ENCODE data around the gene PRKCH. TPM values are rescaled to one million over a fixed set of nuclear protein-coding genes. Genes with fewer than 3 reads are reported as not detected.

The PRKCH gene
- polyA plus RNA-seq, 2 of the 4 experiments (the other 2 are of a cell fraction), result 10.0 to 10.2 TPM

GRCh38 chr14:61342932-61343331, 21.6 kb downstream of the PRKCH start (continued):
- TF ChIP-seq REST (IDR thresholded peaks at IDR 0.05) (no peak), ESRRA (IDR thresholded peaks at IDR 0.05; ENCODE audit: borderline replicate concordance, low read length) (no peak), FOSL2 (IDR thresholded peaks at IDR 0.05) (no peak), FOSL2 (CRISPR knock-in tag; IDR thresholded peaks at IDR 0.05) (no peak), CBX2 (IDR thresholded peaks at IDR 0.05; ENCODE audit: borderline replicate concordance, low read depth) (no peak), CHD4 (IDR thresholded peaks at IDR 0.05; ENCODE audit: borderline replicate concordance) (no peak), ZNF302 (CRISPR knock-in tag; IDR thresholded peaks at IDR 0.05) (no peak)

- ChIA-PET POLR2A (no interaction called here), CTCF (no interaction called here)
- Histone ChIP-seq H3K27ac (no peak overlapping the region), H3K4me2 (no peak overlapping the region), H3K9me3 (no peaks in the 10 kb centered on the region), H3K4me3 (no peak overlapping the region), H3K4me1 (peaks cover 6% of the 10 kb centered on the region; the same call in 1 of the 3 replicates)
- no peak for FAIRE-seq
- DNase-seq (ENCODE audit: low read depth in 1 of 2, low spot score in 1 of 2), result no peak
- no peak for ATAC-seq
- no peak for TF ChIP-seq CBX8 (IDR thresholded peaks at IDR 0.05)
- peak; percentile 30 to 36; a peak in 2 of 4 replicates for TF ChIP-seq CEBPB (IDR thresholded peaks at IDR 0.05)
- WGBS (ENCODE audit: missing lambda C conversion rate), result 59% methylated on average over 1 of the region's 1 CpG
Measured at GRCh38 chr14:61343471-61343870, 22.1 kb downstream of the PRKCH start.

- H3K9me3 ChIP-seq, result no peaks in the 10 kb centered on the region
- no peak for DNase-seq (ENCODE audit: low read depth in 1 of 2, low spot score in 1 of 2)
- ChIA-PET POLR2A (no interaction called here), CTCF (no interaction called here)
- no peak overlapping the region for H3K4me2 ChIP-seq
- no peak overlapping the region for H3K27ac ChIP-seq
- no peak for FAIRE-seq
- WGBS (ENCODE audit: missing lambda C conversion rate), result 82% methylated on average over 4 of the region's 4 CpGs
- peaks cover 6% of the 10 kb centered on the region; the same call in 1 of the 3 replicates for H3K4me1 ChIP-seq
- TF ChIP-seq EHMT2 (IDR thresholded peaks at IDR 0.05; ENCODE audit: low read depth), result no peak
- no peak for TF ChIP-seq ZFP36 (IDR thresholded peaks at IDR 0.05; ENCODE audit: borderline replicate concordance, partially characterized antibody)
- no peak for TF ChIP-seq MYC (IDR thresholded peaks at IDR 0.05; ENCODE audit: borderline replicate concordance, low read length)
- TF ChIP-seq JUN (IDR thresholded peaks at IDR 0.05), result no peak
- no peak for TF ChIP-seq POLR2A (IDR thresholded peaks at IDR 0.05; ENCODE audit: low read length)
- TF ChIP-seq SREBF2 (IDR thresholded peaks at IDR 0.05), result no peak
- TF ChIP-seq RAD21 (conservative IDR thresholded peaks at IDR 0.05 in 1 of 2, IDR thresholded peaks at IDR 0.05 in 1 of 2), result no peak
- TF ChIP-seq ZSCAN20 (CRISPR knock-in tag; IDR thresholded peaks at IDR 0.05), result no peak
- TF ChIP-seq ESRRA (IDR thresholded peaks at IDR 0.05; ENCODE audit: borderline replicate concordance, low read length), result no peak
- TF ChIP-seq POLR2AphosphoS2 (conservative IDR thresholded peaks at IDR 0.05; ENCODE audit: low read length), result no peak
- no peak for TF ChIP-seq MAFK (IDR thresholded peaks at IDR 0.05; ENCODE audit: partially characterized antibody)
- no peak for TF ChIP-seq EP300 (IDR thresholded peaks at IDR 0.05)
- no peak for TF ChIP-seq NFE2L2 (conservative IDR thresholded peaks at IDR 0.05; ENCODE audit: low read length)
- H3K4me3 ChIP-seq, result no peak overlapping the region
- ATAC-seq, result no peak
Measured at GRCh38 chr14:61343991-61344405, 22.6 kb downstream of the PRKCH start.

Data from A549 (cell line).